Measurements from ENCODE around the gene C2orf42.
A peak's percentile ranks its signal among the peaks of the same experiment; 100 is the strongest.
"Not testable (repeated sequence)": the region's sequence is repeated elsewhere in the genome, so short reads cannot be mapped to it uniquely, and the experiment has no call there.

C2orf42 gene

DNA sequence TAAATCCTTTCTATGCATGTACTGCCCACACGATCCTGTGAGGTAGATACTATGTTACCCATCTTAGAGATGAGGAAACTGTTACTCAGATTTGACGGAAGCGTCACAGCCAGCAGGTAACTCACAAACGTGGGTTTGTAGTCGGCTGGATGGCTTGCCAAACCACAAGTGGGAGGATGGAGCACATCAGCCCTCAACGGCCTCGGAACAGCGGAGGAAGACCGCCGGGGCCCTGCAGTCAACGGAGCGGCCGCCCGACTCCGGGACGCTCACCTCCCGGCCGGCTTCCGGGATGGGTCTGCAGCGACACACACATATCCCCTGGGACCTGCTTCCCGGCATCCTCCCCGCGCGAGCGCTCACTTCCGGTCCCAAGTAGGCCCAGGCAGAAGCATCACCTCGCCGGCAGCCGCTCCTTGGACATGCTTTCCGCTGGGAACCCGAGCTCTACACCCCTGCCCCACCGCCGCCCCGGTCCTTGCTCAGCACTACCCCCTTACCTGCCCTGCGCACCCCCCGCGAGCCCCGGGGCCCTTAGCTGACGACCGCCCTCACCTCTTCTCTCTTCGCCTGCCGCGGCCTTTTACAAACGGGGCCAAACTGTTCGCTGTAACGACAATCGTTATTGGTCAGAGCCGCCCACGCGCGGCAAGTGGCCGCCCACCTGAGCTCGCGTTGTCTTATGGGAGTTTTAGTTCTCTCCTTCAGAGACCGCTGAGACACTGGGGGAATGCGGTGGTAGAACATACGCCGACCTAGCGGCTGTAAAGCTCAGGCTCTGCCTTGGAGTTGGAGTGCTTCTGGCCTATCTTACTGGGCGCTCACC is at the start of gene C2orf42:
TSS of gene C2orf42 (minus strand) at position 602 of the 826 bp plus-strand sequence. CDS start 9,034 bp downstream, outside the sequence.
- peak; percentile 93 for DNase-seq (ENCODE audit: low read depth in 4 of 4, low spot score in 1 of 4)

DNA sequence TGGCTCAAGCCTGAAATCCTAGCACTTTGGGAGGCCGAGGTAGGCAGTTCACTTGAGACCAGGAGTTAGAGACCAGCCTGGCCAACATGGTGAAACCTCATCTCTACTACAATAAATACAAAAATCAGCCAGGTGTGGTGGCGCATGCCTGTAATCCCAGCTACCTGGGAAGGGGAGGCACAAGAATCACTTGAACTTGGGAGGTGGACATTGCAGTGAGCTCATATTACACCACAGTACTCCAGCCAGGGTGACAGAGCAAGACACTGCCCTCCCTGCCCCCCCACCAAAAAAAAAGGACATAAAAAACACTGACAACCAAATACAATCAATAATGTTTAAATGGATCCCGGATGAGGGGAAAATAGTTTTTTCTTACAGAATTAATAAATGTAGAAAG is 49.8 kb upstream of the C2orf42 start:
- DNase-seq (ENCODE audit: low read depth in 4 of 4, low spot score in 1 of 4): no peak

GRCh38 chr2:70233926-70234325 is 43.1 kb upstream of the C2orf42 start:
- DNase-seq (ENCODE audit: low read depth in 4 of 4, low spot score in 1 of 4): no peak

- DNase-seq (ENCODE audit: low read depth in 4 of 4, low spot score in 1 of 4): no peak
Observed at GRCh38 chr2:70226781-70227180, 36.0 kb upstream of the C2orf42 start.

- not testable (repeated sequence) for DNase-seq (ENCODE audit: low read depth in 4 of 4, low spot score in 1 of 4)
Observed at GRCh38 chr2:70223305-70223704, 32.5 kb upstream of the C2orf42 start.

- DNase-seq (ENCODE audit: low read depth in 4 of 4, low spot score in 1 of 4): no peak
Observed at GRCh38 chr2:70214953-70215549, 24.2 kb upstream of the C2orf42 start.

GRCh38 chr2:70214365-70214764 is 23.5 kb upstream of the C2orf42 start:
- no peak for DNase-seq (ENCODE audit: low read depth in 4 of 4, low spot score in 1 of 4)

- no peak for DNase-seq (ENCODE audit: low read depth in 4 of 4, low spot score in 1 of 4)
Observed at GRCh38 chr2:70212298-70212932, 21.6 kb upstream of the C2orf42 start.

DNA sequence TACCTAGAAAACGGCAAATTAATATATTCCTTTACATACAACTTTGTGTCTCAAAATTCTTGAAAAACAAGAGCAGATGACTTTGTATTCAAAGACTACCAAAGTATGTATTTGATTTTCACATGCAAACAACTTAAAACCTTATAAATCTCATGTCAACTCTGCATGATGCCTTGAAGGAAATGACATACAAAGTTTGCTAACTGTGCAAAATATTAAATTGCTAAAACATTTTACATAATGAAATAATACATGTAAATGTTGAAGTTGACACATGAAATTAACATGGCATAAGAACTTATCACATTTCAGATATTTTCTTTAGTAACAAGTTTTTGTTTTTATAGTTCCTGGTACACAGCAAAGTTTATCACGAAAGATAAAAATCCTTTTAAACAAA is 20.8 kb upstream of the C2orf42 start:
- no peak for DNase-seq (ENCODE audit: low read depth in 4 of 4, low spot score in 1 of 4)

DNA sequence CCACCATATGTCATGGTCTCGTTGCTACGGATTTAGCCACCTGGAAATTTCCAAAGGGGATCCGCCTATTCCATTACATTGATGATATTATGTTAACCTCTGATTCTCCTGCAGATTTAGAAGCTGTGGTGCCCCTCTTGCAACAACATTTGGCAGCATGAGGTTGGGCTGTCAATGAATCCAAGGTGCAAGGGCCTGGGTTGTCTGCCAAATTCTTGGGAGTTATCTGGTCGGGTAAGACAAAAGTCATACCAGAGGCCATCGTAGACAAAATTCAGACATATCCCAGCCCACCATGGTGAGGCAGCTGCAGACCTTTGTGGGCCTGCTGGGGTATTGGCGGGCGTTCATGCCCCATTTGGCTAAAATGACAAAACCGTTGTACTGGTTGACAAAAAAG is 13.6 kb upstream of the C2orf42 start:
- no peak for DNase-seq (ENCODE audit: low read depth in 4 of 4, low spot score in 1 of 4)

DNA sequence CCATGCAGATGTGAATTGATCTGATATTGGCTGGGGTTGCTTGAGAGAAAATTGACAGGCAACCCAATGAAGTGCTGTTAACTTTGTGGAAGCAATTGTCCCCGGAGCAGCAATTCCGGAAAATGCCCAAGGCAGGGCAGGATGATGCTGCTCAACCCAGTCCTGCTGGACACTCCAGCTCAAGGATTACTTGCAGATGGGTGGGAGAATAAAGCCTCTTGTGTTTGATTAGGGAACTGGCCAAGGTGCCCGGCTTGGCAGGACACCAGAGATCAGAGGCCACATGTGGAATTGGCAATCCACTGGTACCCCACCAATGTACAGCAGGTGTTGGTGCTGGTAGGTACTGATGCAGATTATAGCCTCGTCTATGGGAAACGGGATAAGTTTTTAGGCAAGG is 12.3 kb upstream of the C2orf42 start:
- no peak for DNase-seq (ENCODE audit: low read depth in 4 of 4, low spot score in 1 of 4)

DNA sequence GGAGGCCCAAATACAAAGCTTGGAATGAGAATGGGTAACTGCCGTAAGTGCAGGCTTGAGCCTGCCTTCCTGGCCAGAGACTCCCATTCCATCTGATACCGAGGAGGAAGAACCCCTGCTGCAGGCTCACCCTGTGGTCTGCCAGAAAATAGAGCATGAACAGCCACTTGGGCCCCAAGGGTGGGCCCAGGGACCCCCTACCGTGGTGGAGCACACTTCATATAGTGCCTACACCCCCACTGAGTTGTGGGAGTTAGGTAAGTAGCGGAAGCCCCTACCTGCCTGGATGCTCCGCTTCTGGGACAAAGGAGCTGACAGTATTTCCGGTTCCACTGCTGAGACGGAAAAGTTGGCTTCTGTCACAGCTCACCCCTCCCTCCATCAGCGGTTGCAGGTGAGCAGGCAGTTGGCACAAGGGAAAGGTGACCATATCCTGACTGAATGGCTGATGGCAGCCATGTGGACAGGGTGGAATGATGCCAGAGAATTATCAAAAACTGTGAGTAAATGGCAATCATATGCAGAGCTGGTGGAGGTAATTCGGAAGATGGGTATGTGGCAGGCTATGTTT is 11.5 kb upstream of the C2orf42 start:
- no peak for DNase-seq (ENCODE audit: low read depth in 4 of 4, low spot score in 1 of 4)

DNA sequence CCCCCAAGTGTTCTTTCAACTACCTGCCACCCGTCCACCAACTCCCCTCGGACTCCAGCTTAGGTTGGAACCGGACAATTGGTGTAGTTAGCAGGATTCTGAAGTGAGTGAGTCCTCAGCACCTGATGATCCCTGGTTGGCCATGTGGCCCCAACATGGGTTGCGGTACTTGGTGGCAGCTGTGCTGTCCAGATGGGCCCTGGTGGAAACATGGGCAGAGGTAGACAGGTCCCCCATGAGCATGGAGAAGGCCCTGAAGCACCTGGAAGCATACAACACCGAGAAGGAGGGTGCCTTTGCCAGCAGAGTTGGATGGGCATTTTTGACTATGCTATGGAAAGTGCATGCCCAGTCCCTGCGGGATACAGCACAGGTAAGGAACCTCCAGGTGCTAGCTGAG is 11.0 kb upstream of the C2orf42 start:
- no peak for DNase-seq (ENCODE audit: low read depth in 4 of 4, low spot score in 1 of 4)

DNA sequence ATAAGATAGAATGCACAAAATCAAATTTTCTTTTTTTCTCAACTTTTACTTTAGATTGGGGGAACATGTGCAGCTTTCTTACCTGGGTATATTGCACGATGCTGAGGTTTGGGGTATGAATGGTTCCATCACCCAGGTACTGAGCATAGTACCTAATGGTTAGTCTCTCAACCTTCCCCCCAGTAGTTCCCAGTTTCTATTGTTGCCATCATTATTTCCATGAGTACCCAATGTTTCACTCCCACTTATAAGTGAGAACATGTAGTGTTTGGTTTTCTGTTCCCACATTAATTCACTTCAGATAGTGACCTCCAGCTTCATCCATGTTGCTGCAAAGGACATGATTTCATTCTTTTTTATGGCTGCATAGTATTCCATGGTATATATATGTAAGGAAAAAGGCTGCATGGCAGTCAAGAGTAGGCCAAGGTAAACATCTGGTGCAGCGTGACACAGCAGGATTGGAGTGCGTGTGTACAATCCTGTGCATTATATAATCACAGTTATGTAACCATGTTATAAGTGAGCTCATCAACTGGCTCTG is 10.5 kb upstream of the C2orf42 start:
- no peak for DNase-seq (ENCODE audit: low read depth in 4 of 4, low spot score in 1 of 4)

GRCh38 chr2:70199320-70199864 is 8.6 kb upstream of the C2orf42 start:
- DNase-seq (ENCODE audit: low read depth in 4 of 4, low spot score in 1 of 4): no peak

- no peak for DNase-seq (ENCODE audit: low read depth in 4 of 4, low spot score in 1 of 4)
Observed at GRCh38 chr2:70192516-70192915, 1.7 kb upstream of the C2orf42 start.

- DNase-seq (ENCODE audit: low read depth in 4 of 4, low spot score in 1 of 4): no peak
Observed at GRCh38 chr2:70191244-70191735, 471 bp upstream of the C2orf42 start.

DNA sequence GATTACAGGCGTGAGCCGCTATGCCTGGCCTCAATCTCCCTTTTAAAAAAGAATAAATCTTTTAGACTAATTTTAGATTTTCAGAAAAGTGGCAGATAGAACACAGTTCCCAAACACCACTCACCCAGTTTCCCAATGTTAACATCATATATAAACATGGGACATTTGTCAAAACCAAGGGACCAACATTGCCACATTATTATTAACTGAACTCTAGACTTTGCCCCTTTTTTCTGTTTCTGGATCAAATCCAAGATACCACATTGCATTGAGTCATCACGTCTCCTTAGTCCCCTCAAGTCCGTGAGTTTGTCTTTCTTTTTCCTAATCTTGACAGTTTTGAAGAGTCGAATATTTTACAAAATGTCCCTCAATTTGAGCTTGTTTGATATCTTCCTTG is 2.4 kb downstream of the C2orf42 start:
- DNase-seq (ENCODE audit: low read depth in 4 of 4, low spot score in 1 of 4): no peak

- not testable (repeated sequence) for DNase-seq (ENCODE audit: low read depth in 4 of 4, low spot score in 1 of 4)
Observed at GRCh38 chr2:70187170-70187569, 3.6 kb downstream of the C2orf42 start.

DNA sequence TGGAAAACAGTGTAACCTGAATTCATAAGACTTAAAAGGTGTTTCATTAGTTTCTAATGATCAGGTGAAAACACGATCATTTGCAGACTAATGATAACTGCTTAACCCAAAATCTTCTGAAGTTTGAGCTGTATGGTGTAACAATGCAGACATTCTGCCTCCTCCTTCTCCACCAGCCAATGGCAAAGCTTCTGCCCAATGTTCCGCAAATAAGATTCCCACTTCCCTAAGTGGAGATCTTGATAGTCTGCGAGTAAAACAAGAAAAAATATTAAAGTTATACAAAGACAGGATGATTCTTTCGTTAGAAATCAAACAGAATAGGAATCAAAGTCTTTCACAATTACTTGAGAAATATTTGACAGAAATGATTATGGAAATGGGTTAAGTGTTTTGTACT is 8.1 kb downstream of the C2orf42 start:
- DNase-seq (ENCODE audit: low read depth in 4 of 4, low spot score in 1 of 4): no peak

DNA sequence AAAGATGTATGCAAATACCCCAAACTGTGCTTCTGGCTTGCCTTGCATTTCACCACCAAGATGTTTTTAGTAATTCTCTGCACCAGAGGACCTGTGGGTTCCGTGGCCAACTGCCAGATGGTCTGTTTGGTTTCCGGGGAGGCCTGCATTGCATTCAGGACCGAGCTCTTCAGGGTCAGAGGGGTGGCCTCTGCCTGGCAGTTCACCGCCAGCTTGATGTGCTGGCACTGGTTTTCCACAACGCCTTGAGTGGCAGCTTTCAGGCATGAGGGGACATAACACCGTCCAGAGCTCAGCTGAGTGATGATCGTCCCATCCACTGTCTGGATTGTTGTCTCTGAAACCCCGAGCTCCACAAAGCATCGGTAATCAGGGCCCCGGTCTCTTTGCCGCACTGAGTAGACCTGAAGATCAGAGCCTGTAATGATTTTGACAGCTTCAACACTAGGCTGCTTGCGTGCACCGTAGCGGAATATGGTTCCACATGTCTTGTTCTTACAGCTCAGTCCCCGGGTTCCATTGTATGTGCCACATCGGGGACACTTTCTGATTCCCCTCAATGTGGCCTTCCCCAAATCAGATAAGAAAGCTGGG is 9.4 kb downstream of the C2orf42 start:
- no peak for DNase-seq (ENCODE audit: low read depth in 4 of 4, low spot score in 1 of 4)
